Activated CD4-positive, CD25-positive, alpha-beta regulatory T cell treated with anti-CD3 and anti-CD28 coated beads, Interleukin-2, amount 50 U/mL, for 72 hours (primary cell): Measurements from ENCODE around the gene HOOK1.

Experiments used
- DNase-seq: peaks from one replicate; pipeline ENCODE4 v3.0.0; 2021

HOOK1 gene

GRCh38 chr1:59814901-59815825 lies at the start of gene HOOK1:
Gene HOOK1 (plus strand): TSS chr1:59814949. CDS start chr1:59815118, 169 bp downstream.
- DNase-seq = no peak

- no peak for DNase-seq
Measured at GRCh38 chr1:59765011-59765730, 49.6 kb upstream of the HOOK1 start.

GRCh38 chr1:59766227-59766855 lies 48.4 kb upstream of the HOOK1 start:
- no peak for DNase-seq

- no peak for DNase-seq
Measured at GRCh38 chr1:59767119-59767518, 47.6 kb upstream of the HOOK1 start.

GRCh38 chr1:59768792-59769735 lies 45.7 kb upstream of the HOOK1 start:
- DNase-seq = no peak

GRCh38 chr1:59769736-59770095 lies 45.0 kb upstream of the HOOK1 start:
- DNase-seq = no peak

- no peak for DNase-seq
Measured at GRCh38 chr1:59771361-59771760, 43.4 kb upstream of the HOOK1 start.

GRCh38 chr1:59775480-59775879 lies 39.3 kb upstream of the HOOK1 start:
- no peak for DNase-seq

- no peak for DNase-seq
Measured at GRCh38 chr1:59776960-59777852, 37.5 kb upstream of the HOOK1 start.

GRCh38 chr1:59779949-59780348 lies 34.8 kb upstream of the HOOK1 start:
- DNase-seq = no peak

GRCh38 chr1:59788825-59789224 lies 25.9 kb upstream of the HOOK1 start:
- no peak for DNase-seq

- DNase-seq = no peak
Measured at GRCh38 chr1:59798600-59798999, 16.1 kb upstream of the HOOK1 start.

GRCh38 chr1:59803458-59804038 lies 11.2 kb upstream of the HOOK1 start:
- DNase-seq = no peak

GRCh38 chr1:59804301-59804700 lies 10.4 kb upstream of the HOOK1 start:
- DNase-seq = no peak

GRCh38 chr1:59805554-59805953 lies 9.2 kb upstream of the HOOK1 start:
- no peak for DNase-seq

GRCh38 chr1:59814180-59814900 lies 409 bp upstream of the HOOK1 start:
- DNase-seq = peak; percentile 71

- DNase-seq = no peak
Measured at GRCh38 chr1:59815892-59816291, 1.1 kb downstream of the HOOK1 start.

GRCh38 chr1:59816318-59816878 lies 1.6 kb downstream of the HOOK1 start:
- DNase-seq = no peak

- no peak for DNase-seq
Measured at GRCh38 chr1:59819566-59820438, 5.1 kb downstream of the HOOK1 start.
